WTC11 (cell line): ENCODE data around the gene ATP11B. TPM values are rescaled to one million over a fixed set of nuclear protein-coding genes. Genes with fewer than 3 reads are reported as not detected.
A peak's percentile ranks its signal among the peaks of the same experiment; 100 is the strongest.

ENCODE experiments used
- ATAC-seq: fragments of 200-7000 bp; cut with Tn5 transposase; 2 replicates; pipeline ENCODE4 v1.10.0; 2021; ENCODE audit warnings: mild to moderate bottlenecking, moderate library complexity
- CTCF ChIA-PET: fragments of 300-600 bp; sonication (Branson Sonifier 250); formaldehyde crosslinking; loops from one replicate; lab custom pipeline; 2021; ENCODE audit warnings: antibody characterized with exemption; lab: Charles Lee
- POLR2A ChIA-PET: fragments of 350-600 bp; sonication (Branson Sonifier 250); formaldehyde crosslinking; loops from one replicate; lab custom pipeline; 2021; ENCODE audit warnings: antibody characterized with exemption; lab: Charles Lee
- DNase-seq: peaks from one replicate; pipeline ENCODE4 v3.0.0; 2021; ENCODE audit warnings: low spot score
- H3K27ac Mint-ChIP-seq: 2 replicates; pipeline ENCODE4 v1.8.0; 2021; ENCODE audit warnings: mixed read lengths
- H3K27me3 Mint-ChIP-seq: 2 replicates; pipeline ENCODE4 v1.8.0; 2021; ENCODE audit warnings: low read depth, mild to moderate bottlenecking, moderate library complexity, mixed read lengths
- H3K36me3 Mint-ChIP-seq: 2 replicates; pipeline ENCODE4 v1.8.0; 2021; ENCODE audit warnings: mixed read lengths
- H3K4me1 Mint-ChIP-seq: 2 replicates; pipeline ENCODE4 v1.8.0; 2022; ENCODE audit warnings: mixed read lengths
- H3K4me3 Mint-ChIP-seq: 2 replicates; pipeline ENCODE4 v1.8.0; 2021; ENCODE audit warnings: mild to moderate bottlenecking, moderate library complexity, mixed read lengths
- H3K9me3 Mint-ChIP-seq: 2 replicates; pipeline ENCODE4 v1.8.0; 2021; ENCODE audit warnings: mixed read lengths
- ARID4B ChIP-seq: sonication (generic); formaldehyde crosslinking; IDR thresholded peaks from 2 replicates; pipeline ENCODE4 v1.8.0; 2023; ENCODE audit warnings: missing genetic modification reagents, mild to moderate bottlenecking, borderline replicate concordance
- CTCF ChIP-seq: fragments of 200-600 bp; IDR thresholded peaks from 2 replicates; pipeline ENCODE4 v1.8.0; 2022; ENCODE audit warnings: antibody characterized with exemption
- E2F5 ChIP-seq: sonication (generic); formaldehyde crosslinking; IDR thresholded peaks from 2 replicates; pipeline ENCODE4 v1.8.1; 2022; ENCODE audit warnings: mild to moderate bottlenecking, moderate library complexity, missing genetic modification reagents
- ETV6 ChIP-seq: sonication (generic); formaldehyde crosslinking; IDR thresholded peaks from 2 replicates; pipeline ENCODE4 v1.8.1; 2022; ENCODE audit warnings: mild to moderate bottlenecking, missing genetic modification reagents
- NR2C2 ChIP-seq: sonication (generic); formaldehyde crosslinking; IDR thresholded peaks from 2 replicates; pipeline ENCODE4 v1.8.0; 2022; ENCODE audit warnings: mild to moderate bottlenecking, missing genetic modification reagents
- PRDM15 ChIP-seq: sonication (generic); formaldehyde crosslinking; IDR thresholded peaks from 2 replicates; pipeline ENCODE4 v1.8.0; 2022; ENCODE audit warnings: missing genetic modification reagents
- TCF7 ChIP-seq: sonication (generic); formaldehyde crosslinking; IDR thresholded peaks from 2 replicates; pipeline ENCODE4 v1.8.0; 2022; ENCODE audit warnings: mild to moderate bottlenecking, low read depth, missing genetic modification reagents, moderate library complexity
- TEAD1 ChIP-seq: sonication (generic); formaldehyde crosslinking; IDR thresholded peaks from 2 replicates; pipeline ENCODE4 v1.8.0; 2022; ENCODE audit warnings: mild to moderate bottlenecking, missing genetic modification reagents
- ZBTB21 ChIP-seq: sonication (generic); formaldehyde crosslinking; IDR thresholded peaks from 2 replicates; pipeline ENCODE4 v1.8.1; 2023; ENCODE audit warnings: mild to moderate bottlenecking, missing genetic modification reagents, borderline replicate concordance
- ZMAT4 ChIP-seq: fragments of 250-450 bp; sonication (Bioruptor Pico); IDR thresholded peaks from 2 replicates; pipeline ENCODE4 v1.9.0; 2021; ENCODE audit warnings: mild to moderate bottlenecking
- ZNF232 ChIP-seq: sonication (generic); formaldehyde crosslinking; IDR thresholded peaks from 2 replicates; pipeline ENCODE4 v1.8.0; 2022; ENCODE audit warnings: mild to moderate bottlenecking, missing genetic modification reagents
- ZNF416 ChIP-seq: fragments of 250-450 bp; sonication (Bioruptor Pico); IDR thresholded peaks from 2 replicates; pipeline ENCODE4 v1.9.0; 2021; ENCODE audit warnings: mild to moderate bottlenecking, inconsistent platforms
- ZNF532 ChIP-seq: fragments of 250-450 bp; sonication (Bioruptor Pico); IDR thresholded peaks from 2 replicates; pipeline ENCODE4 v1.9.0; 2021; ENCODE audit warnings: mild to moderate bottlenecking, borderline replicate concordance
- total RNA-seq: library from RNA; stranded (reverse); gene quantifications from 3 replicates; pipeline ENCODE4 v1.2.3, GENCODE V29; 2021

Gene ATP11B
- total RNA-seq, 1 experiment from 2014 or later, result 25.7 TPM

- POLR2A ChIA-PET, result no interaction called here
- Mint-ChIP-seq H3K36me3 (no peaks in the 10 kb centered on the region), H3K4me1 (no peaks in the 10 kb centered on the region), H3K4me3 (no peak overlapping the region), H3K27me3 (no peaks in the 10 kb centered on the region), H3K9me3 (no peaks in the 10 kb centered on the region), H3K27ac (peak overlapping the region; percentile 17)
- CTCF ChIA-PET, result interaction anchor here (1.0 to 1.3 kb wide), 2 partner anchors 185 to 198 kb away, joined by 3 to 4 read pairs; no protein-coding TSS in a partner anchor
- no peak for TF ChIP-seq CTCF
- no peak for TF ChIP-seq NR2C2
- no peak for TF ChIP-seq TEAD1
- DNase-seq (no peak), ATAC-seq (no peak; the same call in 1 of the 2 replicates)
These were observed 118.4 kb downstream of the ATP11B start for GRCh38 chr3:182911782-182912111.

- Mint-ChIP-seq H3K36me3 (no peaks in the 10 kb centered on the region), H3K27ac (no peak overlapping the region), H3K27me3 (no peaks in the 10 kb centered on the region), H3K4me1 (no peaks in the 10 kb centered on the region), H3K9me3 (no peaks in the 10 kb centered on the region), H3K4me3 (no peak overlapping the region)
- DNase-seq (no peak), ATAC-seq (no peak)
- ChIA-PET POLR2A (no interaction called here), CTCF (interaction anchor here (0.7 to 1.3 kb wide), 3 partner anchors 8 to 187 kb away, joined by 3 to 4 read pairs (median 4); partner anchors contain the start of gene MCCC1)
- TF ChIP-seq ZBTB21, result no peak
- TF ChIP-seq TCF7 (CRISPR knock-in tag), result no peak
- TF ChIP-seq ETV6 (CRISPR knock-in tag), result no peak
- no peak for TF ChIP-seq ZMAT4 (CRISPR knock-in tag)
- TF ChIP-seq ZNF416 (CRISPR knock-in tag), result no peak
- no peak for TF ChIP-seq E2F5 (CRISPR knock-in tag)
- no peak for TF ChIP-seq ZNF532 (CRISPR knock-in tag)
- no peak for TF ChIP-seq PRDM15 (CRISPR knock-in tag)
- no peak for TF ChIP-seq ZNF232 (CRISPR knock-in tag)
- TF ChIP-seq NR2C2, result no peak
- TF ChIP-seq ARID4B, result no peak
These were observed 119.2 kb downstream of the ATP11B start for GRCh38 chr3:182912474-182912873.
